Measurements from ENCODE around the gene VSIG2.
"Not testable (repeated sequence)": the region's sequence is repeated elsewhere in the genome, so short reads cannot be mapped to it uniquely, and the experiment has no call there.

Gene VSIG2

GRCh38 chr11:124778281-124778680 is 26.2 kb upstream of the VSIG2 start:
- H3K4me3 ChIP-seq (ENCODE audit: low read depth, low read length) = no peak overlapping the region
- DNase-seq (ENCODE audit: low read depth) = no peak
- TF ChIP-seq, protein P1, sequence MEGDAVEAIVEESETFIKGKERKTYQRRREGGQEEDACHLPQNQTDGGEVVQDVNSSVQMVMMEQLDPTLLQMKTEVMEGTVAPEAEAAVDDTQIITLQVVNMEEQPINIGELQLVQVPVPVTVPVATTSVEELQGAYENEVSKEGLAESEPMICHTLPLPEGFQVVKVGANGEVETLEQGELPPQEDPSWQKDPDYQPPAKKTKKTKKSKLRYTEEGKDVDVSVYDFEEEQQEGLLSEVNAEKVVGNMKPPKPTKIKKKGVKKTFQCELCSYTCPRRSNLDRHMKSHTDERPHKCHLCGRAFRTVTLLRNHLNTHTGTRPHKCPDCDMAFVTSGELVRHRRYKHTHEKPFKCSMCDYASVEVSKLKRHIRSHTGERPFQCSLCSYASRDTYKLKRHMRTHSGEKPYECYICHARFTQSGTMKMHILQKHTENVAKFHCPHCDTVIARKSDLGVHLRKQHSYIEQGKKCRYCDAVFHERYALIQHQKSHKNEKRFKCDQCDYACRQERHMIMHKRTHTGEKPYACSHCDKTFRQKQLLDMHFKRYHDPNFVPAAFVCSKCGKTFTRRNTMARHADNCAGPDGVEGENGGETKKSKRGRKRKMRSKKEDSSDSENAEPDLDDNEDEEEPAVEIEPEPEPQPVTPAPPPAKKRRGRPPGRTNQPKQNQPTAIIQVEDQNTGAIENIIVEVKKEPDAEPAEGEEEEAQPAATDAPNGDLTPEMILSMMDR (IDR thresholded peaks at IDR 0.05; ENCODE audit: control insufficient read depth, extremely low read depth, insufficient read depth) = 0 out of 2 replicates have a peak, but pooled peaks have one; percentile 9

DNA sequence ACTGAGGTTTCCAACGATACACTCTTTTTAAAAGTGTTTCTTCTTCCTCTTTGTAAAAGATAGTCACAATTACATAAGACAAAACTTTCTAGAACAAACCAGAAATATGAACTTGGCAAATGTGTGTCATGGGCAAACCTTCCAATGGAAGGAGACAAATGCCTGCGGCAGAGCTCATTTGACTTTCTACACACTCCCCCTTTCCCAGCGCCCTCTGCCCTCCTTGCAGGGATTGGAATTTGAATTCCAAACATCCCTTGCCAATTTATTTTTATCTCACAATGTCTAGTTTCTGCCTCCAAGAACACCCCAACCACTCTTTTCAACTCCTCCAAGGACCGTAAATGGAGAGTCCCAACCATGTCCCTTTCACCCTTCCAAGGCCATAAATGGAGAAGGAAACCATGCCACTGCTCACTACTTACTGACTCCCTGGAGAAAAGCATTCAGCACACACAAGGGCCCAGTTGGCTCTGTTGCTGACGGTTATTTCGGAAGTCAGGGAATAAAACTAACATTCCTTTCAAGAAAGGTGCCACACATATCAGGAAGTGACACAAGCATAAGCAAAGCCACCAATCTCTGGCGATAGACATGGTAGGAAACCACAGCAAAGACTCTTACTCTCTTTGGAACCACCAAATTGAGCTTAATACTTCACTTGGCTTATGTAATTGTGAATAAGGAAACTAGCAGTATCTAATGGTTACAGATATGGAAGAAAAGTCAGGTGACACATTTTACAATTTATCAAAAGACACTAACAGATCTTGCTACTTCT is 25.0 kb upstream of the VSIG2 start:
- H3K4me3 ChIP-seq (ENCODE audit: low read depth, low read length) = no peak overlapping the region
- TF ChIP-seq, protein P1 (IDR thresholded peaks at IDR 0.05; ENCODE audit: control insufficient read depth, extremely low read depth, insufficient read depth) = no peak
- DNase-seq (ENCODE audit: low read depth) = no peak

DNA sequence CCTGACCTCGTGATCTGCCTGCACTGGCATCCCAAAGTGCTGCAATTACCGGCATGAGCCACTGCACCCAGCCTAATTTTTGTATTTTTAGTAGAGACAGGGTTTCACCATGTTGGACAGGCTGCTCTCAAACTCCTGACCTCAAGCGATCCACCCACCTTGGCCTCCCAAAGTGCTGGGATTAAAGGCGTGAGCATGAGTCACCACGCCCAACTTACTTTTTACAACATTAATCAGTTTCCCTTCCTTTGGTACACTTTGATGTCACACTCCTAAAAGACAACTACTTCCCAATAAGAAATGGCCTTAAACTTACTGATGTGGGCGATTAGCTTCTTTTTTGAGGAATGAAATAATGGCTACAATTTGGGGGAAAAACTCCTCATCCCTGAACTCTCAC is 18.9 kb upstream of the VSIG2 start:
- not testable (repeated sequence) for DNase-seq (ENCODE audit: low read depth); H3K4me3 ChIP-seq (ENCODE audit: low read depth, low read length)

GRCh38 chr11:124769806-124770774 is 18.0 kb upstream of the VSIG2 start:
- no peak overlapping the region for H3K4me3 ChIP-seq (ENCODE audit: low read depth, low read length)
- DNase-seq (ENCODE audit: low read depth) = no peak
- TF ChIP-seq, protein P1 (IDR thresholded peaks at IDR 0.05; ENCODE audit: control insufficient read depth, extremely low read depth, insufficient read depth) = no peak

GRCh38 chr11:124768914-124769313 is 16.9 kb upstream of the VSIG2 start:
- no peak for DNase-seq (ENCODE audit: low read depth)
- H3K4me3 ChIP-seq (ENCODE audit: low read depth, low read length) = no peak overlapping the region
- TF ChIP-seq, protein P1 (IDR thresholded peaks at IDR 0.05; ENCODE audit: control insufficient read depth, extremely low read depth, insufficient read depth) = no peak

GRCh38 chr11:124766156-124766555 is 14.1 kb upstream of the VSIG2 start:
- no peak overlapping the region for H3K4me3 ChIP-seq (ENCODE audit: low read depth, low read length)
- DNase-seq (ENCODE audit: low read depth) = no peak
- TF ChIP-seq, protein P1 (IDR thresholded peaks at IDR 0.05; ENCODE audit: control insufficient read depth, extremely low read depth, insufficient read depth) = no peak

All from LNCaP clone FGC (cell line).